Lung (tissue), 12 donors: ENCODE results near the gene CACNA1G. TPM values are rescaled to one million over a fixed set of nuclear protein-coding genes. Genes with fewer than 3 reads are reported as not detected.

Source experiments
- ATAC-seq: fragments of 200-7000 bp; cut with Tn5 transposase; one replicate; pipeline ENCODE4 v1.9.1; 2020; ENCODE audit warnings: moderate number of reproducible peaks; ENCODE audit not compliant: insufficient read depth, low FRiP score
- DNase-seq, 3 donors: peaks; one replicate each; pipeline ENCODE4 v3.0.0-alpha.2; 2013 to 2017
- H3K27ac ChIP-seq, 2 donors: one replicate each; pipeline ENCODE4 v1.5.1; 2013; ENCODE audit warnings: mild to moderate bottlenecking in 2 of 2, moderate library complexity in 2 of 2, control low read depth in 1 of 2, inconsistent platforms in 1 of 2, low read depth in 1 of 2, low read length in 1 of 2
- H3K27me3 ChIP-seq, 3 donors: one replicate each; pipeline ENCODE4 v1.5.1; 2013; ENCODE audit warnings: low read length in 2 of 3; ENCODE audit not compliant: control insufficient read depth in 3 of 3, insufficient read depth in 3 of 3
- H3K36me3 ChIP-seq, 4 donors: one replicate each; pipeline ENCODE4 v1.5.1; 2013; ENCODE audit warnings: low read length in 4 of 4, mild to moderate bottlenecking in 1 of 4, moderate library complexity in 1 of 4; ENCODE audit not compliant: control insufficient read depth in 4 of 4, insufficient read depth in 4 of 4
- H3K4me1 ChIP-seq, 5 donors: one replicate each; pipeline ENCODE4 v1.5.1; 2013; ENCODE audit warnings: low read length in 5 of 5, mild to moderate bottlenecking in 2 of 5, moderate library complexity in 1 of 5; ENCODE audit not compliant: control insufficient read depth in 5 of 5, insufficient read depth in 5 of 5
- H3K4me3 ChIP-seq: one replicate; pipeline ENCODE4 v1.5.1; 2013; ENCODE audit warnings: mild to moderate bottlenecking, control low read depth, moderate library complexity
- H3K9ac ChIP-seq, 2 donors: one replicate each; pipeline ENCODE4 v1.5.1; 2013; ENCODE audit warnings: low read length in 2 of 2, control low read depth in 1 of 2; ENCODE audit not compliant: insufficient read depth in 1 of 2
- H3K9me3 ChIP-seq, 4 donors: one replicate each; pipeline ENCODE4 v1.5.1; 2013; ENCODE audit warnings: low read length in 3 of 4, mild to moderate bottlenecking in 1 of 4, moderate library complexity in 1 of 4; ENCODE audit not compliant: control insufficient read depth in 4 of 4, insufficient read depth in 3 of 4
- WGBS, 2 donors: extraction: QIAGEN DNeasy Blood & Tissue Kit; methylation state at CpG; one replicate each; pipeline ENCODE4 v1.1.7; 2013; 5-methylcytosine and 5-hydroxymethylcytosine counted together
- polyA plus RNA-seq, 2 donors: library from polyadenylated mRNA; stranded (reverse); fragments of 200-250 nt; gene quantifications; one replicate each; pipeline ENCODE4 v1.2.1, GENCODE V29; 2013
- total RNA-seq, 2 donors: library from RNA; depleted of rRNA in 1 of 2; stranded (reverse); fragments of >200 nt in 1 of 2; gene quantifications; one replicate each; pipeline ENCODE4 v1.2.1, GENCODE V29; 2014 to 2021
- TF ChIP-seq, protein P1 (sequence below): IDR thresholded peaks from 2 replicates; pipeline ENCODE4 v1.5.1; 2012; ENCODE audit warnings: mild to moderate bottlenecking; ENCODE audit errors: control extremely low read depth, extremely low read depth
- donor health status: control.
- donor health status: control.
- donor health status: Bipolar disorder and iron deficiency.
- donor health status: healthy.
- donor health status: DM: yes; HTN: yes; CAD: no.

CACNA1G gene
- total and polyA plus RNA-seq, 4 donors, result 0.14 to 3.6 (median 0.24) TPM

DNA sequence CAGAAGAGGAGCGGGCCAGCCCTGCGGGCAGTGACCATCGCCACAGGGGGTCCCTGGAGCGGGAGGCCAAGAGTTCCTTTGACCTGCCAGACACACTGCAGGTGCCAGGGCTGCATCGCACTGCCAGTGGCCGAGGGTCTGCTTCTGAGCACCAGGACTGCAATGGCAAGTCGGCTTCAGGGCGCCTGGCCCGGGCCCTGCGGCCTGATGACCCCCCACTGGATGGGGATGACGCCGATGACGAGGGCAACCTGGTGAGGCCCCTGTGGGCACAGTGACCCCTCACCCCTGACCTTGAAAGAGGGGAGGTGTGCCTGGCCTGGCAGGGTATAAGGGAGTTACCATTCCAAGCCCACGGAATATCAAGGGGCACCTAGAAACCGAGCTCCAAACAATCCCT, 39.1 kb downstream of the CACNA1G start:
- Histone ChIP-seq H3K4me3 (no peak overlapping the region), H3K36me3 (peaks cover 0 to 13% (median 2%) of the 10 kb centered on the region in 4 donors), H3K27ac (no peak overlapping the region), H3K4me1 (peaks cover 0 to 44% (median 21%) of the 10 kb centered on the region in 5 donors), H3K9ac (no peak overlapping the region), H3K27me3 (no peaks in the 10 kb centered on the region), H3K9me3 (no peaks in the 10 kb centered on the region)
- 94 to 96% methylated on average over 15 of the region's 15 CpGs for WGBS, 2 donors
- TF ChIP-seq, protein P1, sequence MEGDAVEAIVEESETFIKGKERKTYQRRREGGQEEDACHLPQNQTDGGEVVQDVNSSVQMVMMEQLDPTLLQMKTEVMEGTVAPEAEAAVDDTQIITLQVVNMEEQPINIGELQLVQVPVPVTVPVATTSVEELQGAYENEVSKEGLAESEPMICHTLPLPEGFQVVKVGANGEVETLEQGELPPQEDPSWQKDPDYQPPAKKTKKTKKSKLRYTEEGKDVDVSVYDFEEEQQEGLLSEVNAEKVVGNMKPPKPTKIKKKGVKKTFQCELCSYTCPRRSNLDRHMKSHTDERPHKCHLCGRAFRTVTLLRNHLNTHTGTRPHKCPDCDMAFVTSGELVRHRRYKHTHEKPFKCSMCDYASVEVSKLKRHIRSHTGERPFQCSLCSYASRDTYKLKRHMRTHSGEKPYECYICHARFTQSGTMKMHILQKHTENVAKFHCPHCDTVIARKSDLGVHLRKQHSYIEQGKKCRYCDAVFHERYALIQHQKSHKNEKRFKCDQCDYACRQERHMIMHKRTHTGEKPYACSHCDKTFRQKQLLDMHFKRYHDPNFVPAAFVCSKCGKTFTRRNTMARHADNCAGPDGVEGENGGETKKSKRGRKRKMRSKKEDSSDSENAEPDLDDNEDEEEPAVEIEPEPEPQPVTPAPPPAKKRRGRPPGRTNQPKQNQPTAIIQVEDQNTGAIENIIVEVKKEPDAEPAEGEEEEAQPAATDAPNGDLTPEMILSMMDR, result no peak
- DNase-seq (no peak), ATAC-seq (no peak)

DNA sequence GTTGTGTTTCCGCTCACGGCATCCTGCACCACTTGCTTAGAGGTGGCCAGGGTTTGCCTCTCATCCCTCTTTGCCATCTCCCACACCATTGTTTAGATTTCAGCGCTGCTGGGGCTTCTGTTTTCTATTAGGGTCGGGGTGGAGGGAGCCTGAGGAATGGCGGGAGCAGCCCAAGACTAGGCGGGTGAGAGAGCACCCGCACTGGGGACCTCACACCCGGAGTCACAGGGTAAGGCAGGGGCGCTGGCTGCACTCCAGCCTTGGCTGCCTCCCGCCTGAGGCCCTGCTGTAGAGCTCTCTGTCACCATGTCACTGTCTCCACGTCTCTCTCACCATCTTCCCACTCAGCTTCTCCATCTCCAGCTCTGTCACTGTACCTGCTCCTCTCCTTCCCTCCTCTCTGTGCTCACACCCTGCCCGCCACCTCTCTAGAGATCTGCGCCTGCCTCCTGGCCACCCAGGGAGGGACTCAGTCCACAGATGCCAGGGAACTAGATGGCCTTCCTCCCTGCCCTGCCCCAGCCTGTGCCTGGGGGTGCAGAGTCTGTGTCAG, 41.4 kb downstream of the CACNA1G start:
- peak; percentile 54 to 74 (median 60) for DNase-seq
- TF ChIP-seq, protein P1, result no peak
- Histone ChIP-seq H3K36me3 (peaks cover 0 to 23% (median 7%) of the 10 kb centered on the region in 4 donors), H3K9me3 (no peaks in the 10 kb centered on the region), H3K27ac (no peak overlapping the region), H3K4me3 (no peak overlapping the region), H3K27me3 (no peaks in the 10 kb centered on the region), H3K4me1 (peaks cover 0 to 54% (median 32%) of the 10 kb centered on the region in 5 donors), H3K9ac (no peak overlapping the region)
- ATAC-seq, result no peak
- WGBS, 2 donors, result 71 to 76% methylated on average over 13 of the region's 13 CpGs

DNA sequence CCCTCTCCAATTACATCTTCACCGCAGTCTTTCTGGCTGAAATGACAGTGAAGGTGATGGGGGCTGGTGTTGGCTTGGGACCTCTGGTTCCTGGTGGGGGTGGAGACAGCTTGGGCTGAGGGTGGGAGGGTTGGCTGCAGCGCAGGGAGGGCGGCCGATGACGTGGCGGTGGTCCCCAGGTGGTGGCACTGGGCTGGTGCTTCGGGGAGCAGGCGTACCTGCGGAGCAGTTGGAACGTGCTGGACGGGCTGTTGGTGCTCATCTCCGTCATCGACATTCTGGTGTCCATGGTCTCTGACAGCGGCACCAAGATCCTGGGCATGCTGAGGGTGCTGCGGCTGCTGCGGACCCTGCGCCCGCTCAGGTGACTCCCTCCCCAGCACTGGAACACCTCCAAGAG, 42.3 kb downstream of the CACNA1G start:
- H3K36me3 ChIP-seq, result peaks cover 0 to 21% (median 8%) of the 10 kb centered on the region in 4 donors
- peaks cover 0 to 54% (median 32%) of the 10 kb centered on the region in 5 donors for H3K4me1 ChIP-seq
- no peak overlapping the region for H3K9ac ChIP-seq
- no peak overlapping the region for H3K4me3 ChIP-seq
- H3K9me3 ChIP-seq, result no peaks in the 10 kb centered on the region
- no peak overlapping the region for H3K27ac ChIP-seq
- no peaks in the 10 kb centered on the region for H3K27me3 ChIP-seq
- 92 to 94% methylated on average over 18 of the region's 18 CpGs for WGBS, 2 donors
- TF ChIP-seq, protein P1, result no peak
- ATAC-seq (no peak), DNase-seq (no peak)

DNA sequence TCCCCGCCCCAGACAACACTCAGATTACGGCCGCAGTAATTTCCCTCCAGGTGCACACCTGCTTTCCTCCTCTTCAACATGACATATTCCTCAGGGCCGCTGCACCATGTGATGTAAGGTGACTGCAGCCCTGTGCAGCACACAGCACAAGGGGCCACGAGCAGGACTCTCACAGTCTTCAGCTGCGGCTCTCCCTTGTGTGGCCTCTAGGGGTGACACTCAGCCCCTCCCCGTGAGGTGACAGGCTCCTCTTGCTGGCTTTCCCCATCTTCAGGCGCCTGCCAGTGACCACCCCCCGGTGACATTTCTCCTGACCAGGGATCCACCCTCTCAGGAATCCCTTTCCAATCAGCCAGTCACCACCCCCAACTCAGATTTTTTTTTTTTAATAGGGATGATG, 42.8 kb downstream of the CACNA1G start:
- H3K4me3 ChIP-seq, result no peak overlapping the region
- peaks cover 0 to 21% (median 8%) of the 10 kb centered on the region in 4 donors for H3K36me3 ChIP-seq
- 69 to 76% methylated on average over 9 of the region's 9 CpGs for WGBS, 2 donors
- no peak for ATAC-seq
- no peaks in the 10 kb centered on the region for H3K27me3 ChIP-seq
- no peak overlapping the region for H3K27ac ChIP-seq
- no peak overlapping the region for H3K9ac ChIP-seq
- TF ChIP-seq, protein P1, result no peak
- no peak for DNase-seq
- H3K4me1 ChIP-seq, result peaks cover 0 to 54% (median 32%) of the 10 kb centered on the region in 5 donors
- no peaks in the 10 kb centered on the region for H3K9me3 ChIP-seq
